Ascending aorta (tissue), 2 donors: Measurements from ENCODE around the gene KHDC4. TPM values are rescaled to one million over a fixed set of nuclear protein-coding genes. Genes with fewer than 3 reads are reported as not detected.

Experiments
- DNase-seq, 2 donors: peaks; one replicate each; pipeline ENCODE4 v3.0.0-alpha.2; 2019; ENCODE audit warnings: low spot score in 2 of 2
- H3K27ac ChIP-seq, 2 donors: fragments of 200-600 bp; sonication (generic); one replicate each; pipeline ENCODE4 v1.5.1; 2016 to 2017; ENCODE audit warnings: mild to moderate bottlenecking in 1 of 2
- H3K27me3 ChIP-seq: fragments of 200-600 bp; sonication (generic); one replicate; pipeline ENCODE4 v1.5.1; 2017
- H3K36me3 ChIP-seq, 2 donors: fragments of 200-600 bp; sonication (generic); one replicate each; pipeline ENCODE4 v1.5.1; 2016
- H3K4me1 ChIP-seq, 2 donors: fragments of 200-600 bp; sonication (generic); one replicate each; pipeline ENCODE4 v1.5.1; 2016 to 2017; ENCODE audit warnings: mild to moderate bottlenecking in 1 of 2
- H3K4me3 ChIP-seq, 2 donors: fragments of 200-600 bp; sonication (generic); one replicate each; pipeline ENCODE4 v1.5.1; 2016 to 2017; ENCODE audit warnings: mild to moderate bottlenecking in 1 of 2
- H3K9me3 ChIP-seq, 2 donors: fragments of 200-600 bp; sonication (generic); one replicate each; pipeline ENCODE4 v1.5.1; 2016
- CTCF ChIP-seq, 3 experiments: fragments of 200-600 bp in 2 of 3; fragments of 450-650 bp in 1 of 3; sonication (generic) in 2 of 3; IDR thresholded peaks; one replicate each; pipeline ENCODE4 v1.5.1; 2016 to 2019; ENCODE audit warnings: antibody characterized with exemption in 3 of 3, mild to moderate bottlenecking in 1 of 3, moderate library complexity in 1 of 3
- intact Hi-C: fragments of 100-400 bp; cut with DNase I; formaldehyde crosslinking; loops from one replicate; pipeline ENCODE4 v1.15.1; 2023
- total RNA-seq: library from RNA; depleted of rRNA; stranded (reverse); fragments of >200 nt; gene quantifications from one replicate; pipeline ENCODE4 v1.1.0, GENCODE V29; 2016

Gene KHDC4
- total RNA-seq, 1 donor from 2014 or later: 101 TPM

GRCh38 chr1:155962599-155963211, 28.5 kb upstream of the KHDC4 start:
- peaks cover 14 to 44% of the 10 kb centered on the region in 2 donors for H3K4me1 ChIP-seq
- H3K36me3 ChIP-seq: peaks cover 93 to 94% of the 10 kb centered on the region in 2 donors
- H3K27ac ChIP-seq: peak overlapping the region; percentile 89 to 92
- intact Hi-C loops: loop anchor here (1.0 to 5.0 kb wide), 3 partner anchors 18 to 960 kb away; partner anchors contain the start of gene ZBTB7B
- no peaks in the 10 kb centered on the region for H3K27me3 ChIP-seq
- no peaks in the 10 kb centered on the region for H3K9me3 ChIP-seq
- H3K4me3 ChIP-seq: no peak overlapping the region
- no peak for TF ChIP-seq CTCF (IDR thresholded peaks at IDR 0.05)
- DNase-seq: peak in 1 of 2 donors; percentile 75

DNA sequence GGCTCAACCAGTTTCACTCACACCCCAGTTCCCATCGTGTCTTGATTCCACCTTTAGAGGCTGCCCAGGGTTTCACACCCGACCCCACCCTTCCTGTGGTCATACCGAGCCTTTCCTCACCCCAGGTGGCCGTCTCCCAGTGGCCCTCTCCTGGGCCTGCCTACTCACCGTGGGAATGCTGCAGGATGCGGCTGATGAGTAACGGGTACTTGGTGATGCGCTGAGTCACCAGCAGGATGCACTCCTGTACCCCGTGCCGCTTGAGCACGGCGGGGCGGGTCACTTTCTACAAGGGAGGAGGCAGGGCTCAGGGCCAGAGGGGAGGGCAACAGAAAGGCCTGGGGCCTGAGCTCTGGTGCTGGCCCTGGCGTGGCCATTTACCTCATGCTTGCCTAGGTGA, 27.7 kb upstream of the KHDC4 start:
- Histone ChIP-seq H3K9me3 (no peaks in the 10 kb centered on the region), H3K4me1 (peaks cover 9 to 36% of the 10 kb centered on the region in 2 donors), H3K4me3 (peak overlapping the region in 1 of 2 donors; percentile 9), H3K27me3 (no peaks in the 10 kb centered on the region), H3K36me3 (peaks cover 93 to 94% of the 10 kb centered on the region in 2 donors), H3K27ac (peak overlapping the region; percentile 89 to 92)
- peak; percentile 79 to 95 for DNase-seq
- intact Hi-C loops: loop anchor here (1.0 to 5.0 kb wide), 3 partner anchors 18 to 960 kb away; partner anchors contain the start of gene ZBTB7B
- TF ChIP-seq CTCF (IDR thresholded peaks at IDR 0.05): peak; percentile 14 to 34 (median 34)

DNA sequence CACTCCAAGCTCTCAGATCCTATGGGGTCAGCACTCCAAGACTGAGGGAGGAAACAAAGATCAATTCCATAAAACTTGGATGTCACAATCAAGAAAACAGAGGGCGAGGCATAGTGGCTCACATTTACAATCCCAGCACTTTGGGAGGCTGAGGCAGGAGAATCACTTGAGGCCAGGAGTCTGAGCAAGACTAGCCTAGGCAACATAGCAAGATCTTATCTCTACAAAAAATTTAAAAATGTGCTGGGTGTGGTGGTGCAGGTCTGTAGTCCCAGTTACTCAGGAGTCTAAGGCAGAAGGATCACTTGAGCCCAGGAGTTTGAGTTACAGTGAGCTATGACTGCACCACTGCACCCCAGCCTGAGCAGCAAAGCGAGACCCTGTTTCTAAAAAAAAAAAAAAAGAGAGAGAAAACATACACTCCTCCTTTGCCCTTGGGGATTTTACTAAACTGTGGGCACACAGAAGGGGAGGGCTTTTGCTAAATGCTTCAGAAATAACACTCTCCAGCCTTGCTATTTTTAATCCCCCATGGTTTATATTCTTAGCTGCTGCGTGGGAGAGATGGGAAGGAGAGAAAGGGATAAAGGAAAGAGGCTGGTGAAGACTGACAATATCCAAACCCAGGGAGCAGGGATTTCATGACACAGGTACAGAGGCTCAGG, 26.0 kb upstream of the KHDC4 start:
- intact Hi-C loops: loop anchor here (1.0 to 5.0 kb wide), 2 partner anchors 22 to 958 kb away; partner anchors contain the start of gene ZBTB7B
- no peak for TF ChIP-seq CTCF (IDR thresholded peaks at IDR 0.05)
- Histone ChIP-seq H3K4me3 (no peak overlapping the region), H3K27me3 (no peaks in the 10 kb centered on the region), H3K36me3 (peaks cover 91 to 93% of the 10 kb centered on the region in 2 donors), H3K27ac (peak overlapping the region; percentile 89 to 92), H3K9me3 (no peaks in the 10 kb centered on the region), H3K4me1 (peaks cover 9 to 31% of the 10 kb centered on the region in 2 donors)
- no peak for DNase-seq

- H3K27ac ChIP-seq: no peak overlapping the region
- H3K9me3 ChIP-seq: no peaks in the 10 kb centered on the region
- H3K36me3 ChIP-seq: peaks cover 93 to 94% of the 10 kb centered on the region in 2 donors
- intact Hi-C loops: loop anchor here (10.0 kb wide), 1 partner anchor 187 kb away; no protein-coding TSS in a partner anchor
- H3K27me3 ChIP-seq: no peaks in the 10 kb centered on the region
- no peak for DNase-seq
- TF ChIP-seq CTCF (IDR thresholded peaks at IDR 0.05): no peak
- H3K4me1 ChIP-seq: peaks cover 5 to 20% of the 10 kb centered on the region in 2 donors
- no peak overlapping the region for H3K4me3 ChIP-seq
Measured at GRCh38 chr1:155957411-155957915, 23.2 kb upstream of the KHDC4 start.

DNA sequence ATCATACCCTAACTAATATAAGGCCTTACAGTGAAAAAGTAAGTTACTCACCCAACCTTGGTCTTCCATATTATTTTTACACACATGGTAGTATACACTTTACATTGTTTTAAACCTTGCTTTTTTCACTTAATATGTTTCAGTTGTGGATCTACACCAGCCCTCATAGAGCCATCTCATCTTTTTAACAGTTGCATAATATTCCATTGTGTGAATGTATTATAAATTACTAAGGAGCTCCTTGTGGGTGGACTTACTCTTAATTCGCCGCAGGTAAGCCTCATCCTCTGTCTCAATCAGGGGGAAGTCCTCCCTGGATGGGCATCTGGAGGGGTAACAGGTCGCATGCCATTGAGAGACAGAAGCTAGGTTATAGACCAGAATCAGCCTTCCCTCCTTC, 20.4 kb upstream of the KHDC4 start:
- intact Hi-C loops: loop anchor here (10.0 kb wide), 1 partner anchor 190 kb away; no protein-coding TSS in a partner anchor
- Histone ChIP-seq H3K36me3 (peaks cover 97 to 99% of the 10 kb centered on the region in 2 donors), H3K9me3 (no peaks in the 10 kb centered on the region), H3K4me3 (no peak overlapping the region), H3K4me1 (no peaks in the 10 kb centered on the region), H3K27me3 (no peaks in the 10 kb centered on the region), H3K27ac (no peak overlapping the region)
- TF ChIP-seq CTCF (IDR thresholded peaks at IDR 0.05): no peak
- DNase-seq: no peak
